HG03060 (cell line): Measurements from ENCODE around the gene ARID1B.

Experiments
- ATAC-seq: cut with Tn5 transposase; IDR thresholded peaks from one replicate; pipeline ENCODE4 v1.9.1; 2021; ENCODE audit warnings: low read depth, moderate number of reproducible peaks; ENCODE audit not compliant: unreplicated experiment

The ARID1B gene

DNA sequence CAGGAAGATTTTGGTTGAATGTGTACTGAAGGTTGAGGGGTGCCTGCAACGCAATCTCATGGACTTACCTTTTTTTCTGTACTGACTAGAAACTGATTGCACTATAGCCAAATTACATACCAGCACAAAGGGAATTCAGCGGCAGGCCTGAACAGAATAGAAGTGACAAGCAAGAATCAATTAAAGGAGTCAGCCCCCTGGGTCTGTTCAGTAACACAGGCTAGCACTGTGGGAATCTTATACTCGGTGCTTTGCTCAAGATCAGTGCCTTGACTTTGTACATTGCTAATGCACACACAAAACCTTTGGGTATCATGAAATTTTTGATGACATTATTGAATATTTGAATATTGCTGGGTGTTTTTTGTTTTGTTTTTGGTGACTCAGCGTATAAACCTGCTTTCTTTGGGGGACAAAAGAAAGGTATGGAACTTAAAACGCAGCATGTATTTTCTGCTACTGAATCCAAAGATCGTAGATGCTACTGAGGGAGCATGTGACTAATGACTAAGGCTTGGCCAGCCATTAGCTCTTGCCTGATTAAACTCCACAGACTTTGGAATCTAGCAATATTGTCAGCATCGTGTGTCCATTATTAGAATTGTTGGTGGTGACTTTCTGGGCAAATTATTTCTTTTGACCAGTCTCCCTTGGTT, 236.6 kb downstream of the ARID1B start:
- ATAC-seq: no peak

DNA sequence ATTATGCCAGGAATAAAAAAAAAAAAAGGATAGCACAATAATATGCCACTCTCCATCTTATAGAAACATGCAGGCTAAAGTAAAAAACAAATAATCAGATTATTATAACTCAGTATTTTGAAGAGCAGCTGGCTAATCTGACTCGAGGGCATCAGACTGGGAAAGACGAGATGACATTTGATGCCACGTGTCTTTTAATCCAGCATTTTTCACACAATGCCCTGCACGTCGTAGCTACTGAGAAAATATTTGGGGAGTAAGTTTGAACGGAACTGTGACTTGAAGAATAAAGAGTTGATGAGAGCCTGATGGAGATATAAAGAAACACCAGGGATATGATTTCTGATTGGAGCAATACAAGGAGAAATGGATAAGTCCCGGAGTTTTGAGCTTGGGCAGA, 237.7 kb downstream of the ARID1B start:
- no peak for ATAC-seq

DNA sequence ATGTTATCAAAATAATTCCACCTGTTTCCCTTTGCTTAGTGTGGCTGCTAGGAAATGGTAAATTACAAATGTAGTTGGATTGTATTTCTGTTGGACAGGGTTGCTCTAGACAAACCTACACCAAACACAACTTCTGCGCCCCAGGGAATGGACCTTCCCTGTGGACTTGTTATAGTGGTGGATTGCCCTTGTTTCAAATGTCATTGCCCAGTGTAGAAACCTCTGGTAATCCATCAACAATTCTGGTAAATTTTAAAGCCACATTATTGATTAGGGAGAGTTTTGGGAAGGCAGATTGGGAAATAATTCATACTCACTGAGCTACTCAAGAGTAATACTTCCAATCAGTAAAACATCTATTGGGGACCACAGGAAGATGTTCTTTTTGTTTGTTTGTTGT, 239.8 kb downstream of the ARID1B start:
- no peak for ATAC-seq

DNA sequence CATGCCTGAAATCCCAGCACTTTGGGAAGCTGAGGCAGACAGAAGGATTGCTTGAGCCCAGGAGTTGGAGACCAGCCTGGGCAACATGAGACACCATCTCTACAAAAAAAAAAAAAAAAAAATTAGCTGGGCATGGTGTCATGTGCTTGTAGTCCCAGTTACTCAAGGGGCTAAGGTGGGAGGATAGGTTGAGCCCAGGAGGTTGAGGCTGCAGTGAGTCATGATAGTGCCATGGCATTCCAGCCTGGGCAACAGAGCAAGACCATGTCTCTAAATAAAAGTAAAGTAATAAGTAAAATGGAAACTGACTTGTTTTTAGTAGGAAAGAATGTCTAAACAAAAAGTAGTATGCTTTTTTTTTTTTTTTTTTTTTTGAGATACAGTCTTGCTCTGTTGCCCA, 240.7 kb downstream of the ARID1B start:
- ATAC-seq: no peak

DNA sequence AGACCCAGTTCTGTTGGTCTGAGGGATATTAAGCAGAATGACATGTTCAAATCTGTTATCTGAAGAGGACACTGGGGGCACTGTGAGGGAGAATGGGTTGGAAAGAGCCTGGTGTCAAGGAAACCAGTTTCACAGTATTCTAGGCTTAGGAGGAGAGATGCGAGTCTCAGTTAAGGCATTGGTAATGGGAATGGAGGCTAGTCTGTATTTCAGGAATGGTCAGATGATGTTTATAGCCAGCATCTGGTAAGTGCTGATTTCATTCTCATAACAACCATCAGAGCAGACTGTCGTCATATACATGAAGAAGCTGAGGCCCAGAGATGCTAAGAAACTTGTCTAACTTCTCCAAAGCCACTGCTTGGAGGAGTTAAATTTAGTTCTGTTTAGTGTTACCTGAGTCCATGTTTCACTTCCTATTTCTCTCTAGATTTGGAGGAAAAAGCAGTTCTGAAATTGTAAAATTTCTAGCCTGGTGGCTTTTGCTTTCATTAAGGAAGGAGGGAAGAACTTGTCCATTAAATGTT, 242.0 kb downstream of the ARID1B start:
- ATAC-seq: no peak

GRCh38 chr6:157019733-157020132, 242.6 kb downstream of the ARID1B start:
- no peak for ATAC-seq

DNA sequence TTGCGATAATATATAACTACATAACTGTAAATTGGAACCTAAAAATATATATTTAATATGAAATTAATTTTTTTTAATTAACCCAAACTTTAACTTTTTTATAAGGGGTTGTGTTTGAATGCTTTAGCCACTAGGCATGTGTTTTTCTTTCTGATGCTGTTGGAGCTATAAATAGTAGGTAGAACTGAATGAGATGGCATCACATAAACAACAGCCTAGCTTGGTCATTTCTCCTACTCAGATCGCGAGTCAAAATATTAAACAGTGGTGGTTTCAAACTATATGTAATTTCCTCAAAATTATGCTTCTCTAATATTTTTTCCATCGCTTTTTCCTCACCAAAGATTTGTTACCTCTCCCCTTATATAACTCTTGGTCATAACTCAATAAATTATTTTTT, 243.2 kb downstream of the ARID1B start:
- no peak for ATAC-seq

DNA sequence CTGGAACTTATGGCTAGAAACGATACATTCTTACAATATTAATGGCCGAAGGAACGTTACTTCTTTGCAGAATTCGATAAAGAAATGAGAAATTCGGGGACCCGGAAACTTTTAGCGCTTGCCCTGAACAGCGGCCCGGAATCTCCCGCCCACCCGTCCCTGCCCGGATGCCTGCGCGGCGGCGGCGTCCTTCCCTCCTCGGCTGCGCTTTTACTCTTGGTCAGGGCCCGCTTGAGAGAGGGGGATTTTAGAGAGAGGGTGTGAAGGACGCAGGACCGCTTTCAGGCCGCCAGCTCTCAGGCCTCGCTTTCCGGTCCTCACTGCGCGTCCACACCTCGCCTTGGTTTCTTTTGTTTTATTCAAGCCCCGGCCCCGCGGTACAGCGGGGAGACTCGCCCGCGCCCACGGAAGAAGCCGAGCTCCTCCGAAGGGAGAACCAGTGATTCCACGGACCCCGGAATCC, 243.7 kb downstream of the ARID1B start:
- ATAC-seq: peak; percentile 9

DNA sequence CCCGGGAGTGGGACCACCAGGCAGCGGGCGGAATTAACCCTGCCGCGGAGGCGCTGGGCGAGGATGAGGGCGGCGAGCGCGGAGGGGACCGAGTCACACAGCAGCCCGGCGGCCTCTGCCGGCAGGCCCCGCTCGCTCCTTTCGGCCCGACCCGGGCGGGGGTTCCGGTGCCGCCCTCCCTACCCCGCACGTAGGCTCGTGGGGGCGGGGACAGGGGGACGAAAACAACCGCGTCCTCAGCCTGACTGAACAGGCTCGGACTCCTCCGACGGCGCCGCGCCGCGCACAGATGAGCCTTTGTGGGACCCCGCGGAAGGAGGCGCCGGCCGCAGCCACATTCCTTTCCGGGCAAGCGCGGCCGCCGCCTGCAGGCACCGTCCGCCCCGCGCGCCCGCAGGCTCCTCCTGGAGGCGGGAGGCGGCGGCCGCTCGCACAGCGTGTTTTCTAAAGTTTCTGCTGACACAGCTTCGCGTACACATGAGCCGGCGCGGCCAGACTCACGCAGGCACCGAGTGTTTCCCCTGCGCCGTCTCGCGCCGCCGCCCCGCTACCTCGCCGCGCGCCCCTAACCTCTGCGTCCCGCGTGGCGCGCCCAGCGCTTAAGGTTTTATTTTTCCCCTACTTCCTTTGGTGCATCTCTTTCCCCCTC, 244.3 kb downstream of the ARID1B start:
- peak; percentile 50 for ATAC-seq

DNA sequence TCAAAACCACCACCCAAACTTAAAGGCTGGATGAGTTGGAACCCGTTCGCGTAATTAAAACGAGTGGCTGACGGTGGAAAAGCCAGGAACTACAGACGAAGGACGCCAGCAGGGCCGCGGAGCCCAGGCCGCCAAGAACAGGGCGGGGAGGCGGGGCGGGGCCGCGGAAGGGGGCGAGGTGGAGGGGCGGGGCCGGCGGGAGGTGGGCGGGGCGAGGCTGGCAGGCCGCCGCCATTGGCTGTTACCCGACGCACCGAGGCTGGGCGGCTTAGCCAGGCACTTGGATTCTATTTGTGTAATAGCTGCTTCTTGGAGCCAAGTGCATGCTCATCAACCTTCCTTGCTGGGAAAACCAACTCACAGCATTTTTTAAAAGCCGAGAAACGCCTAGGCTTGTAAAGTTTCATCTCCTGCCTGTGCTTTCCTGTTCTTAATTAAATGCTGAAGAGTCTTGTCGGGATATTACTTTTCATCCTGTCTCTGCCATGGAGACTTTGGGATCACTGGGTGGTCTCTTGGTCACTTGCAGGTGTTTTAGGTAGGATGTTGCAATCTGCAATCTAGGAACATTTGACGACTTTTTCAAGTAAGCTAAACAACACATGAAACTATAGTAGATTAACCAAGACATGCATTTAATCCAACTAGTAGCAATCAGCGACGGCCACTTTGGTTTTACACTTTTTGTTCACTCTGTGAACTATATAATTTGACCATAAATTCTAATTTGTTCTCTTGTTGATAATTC, 245.0 kb downstream of the ARID1B start:
- peak; percentile 26 for ATAC-seq

- ATAC-seq: no peak
These were observed 246.8 kb downstream of the ARID1B start for GRCh38 chr6:157023958-157024357.

DNA sequence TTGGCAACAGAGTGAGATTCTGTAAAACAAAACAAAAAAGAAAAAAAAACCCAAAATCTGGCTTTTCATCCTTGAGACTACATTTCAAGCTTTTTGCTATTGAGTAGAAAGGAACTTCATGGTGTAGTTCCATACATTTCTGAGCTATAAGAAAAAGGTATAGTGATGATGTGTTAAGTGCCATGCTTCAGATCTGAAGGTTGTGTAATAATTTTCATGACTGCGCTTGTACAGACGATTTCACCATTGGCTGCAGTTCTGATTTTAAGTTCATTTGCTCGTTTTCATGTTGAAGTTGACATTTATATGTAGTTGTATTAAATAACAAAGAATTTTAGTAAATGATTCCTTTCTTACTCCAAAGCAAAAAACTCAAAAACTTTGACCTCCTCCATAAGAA, 247.6 kb downstream of the ARID1B start:
- no peak for ATAC-seq

DNA sequence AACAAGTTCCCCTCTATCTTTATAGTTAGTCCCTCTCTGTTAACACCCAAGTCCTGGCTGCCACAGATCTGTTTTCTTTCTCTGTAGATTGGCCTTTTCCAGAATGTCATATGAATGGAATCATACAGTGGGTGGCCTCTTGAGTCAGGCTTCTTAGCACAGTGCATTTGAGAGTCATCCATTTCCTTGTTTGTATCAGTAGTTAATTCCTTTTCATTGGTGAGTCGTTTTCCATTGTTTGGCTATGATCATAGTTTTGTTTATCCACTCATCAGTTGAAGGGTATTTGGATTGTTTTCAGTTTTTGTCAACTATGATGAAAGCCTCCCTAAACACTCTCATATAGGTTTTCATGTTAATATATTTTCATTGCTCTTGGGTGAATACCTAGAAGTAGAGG, 248.3 kb downstream of the ARID1B start:
- no peak for ATAC-seq

DNA sequence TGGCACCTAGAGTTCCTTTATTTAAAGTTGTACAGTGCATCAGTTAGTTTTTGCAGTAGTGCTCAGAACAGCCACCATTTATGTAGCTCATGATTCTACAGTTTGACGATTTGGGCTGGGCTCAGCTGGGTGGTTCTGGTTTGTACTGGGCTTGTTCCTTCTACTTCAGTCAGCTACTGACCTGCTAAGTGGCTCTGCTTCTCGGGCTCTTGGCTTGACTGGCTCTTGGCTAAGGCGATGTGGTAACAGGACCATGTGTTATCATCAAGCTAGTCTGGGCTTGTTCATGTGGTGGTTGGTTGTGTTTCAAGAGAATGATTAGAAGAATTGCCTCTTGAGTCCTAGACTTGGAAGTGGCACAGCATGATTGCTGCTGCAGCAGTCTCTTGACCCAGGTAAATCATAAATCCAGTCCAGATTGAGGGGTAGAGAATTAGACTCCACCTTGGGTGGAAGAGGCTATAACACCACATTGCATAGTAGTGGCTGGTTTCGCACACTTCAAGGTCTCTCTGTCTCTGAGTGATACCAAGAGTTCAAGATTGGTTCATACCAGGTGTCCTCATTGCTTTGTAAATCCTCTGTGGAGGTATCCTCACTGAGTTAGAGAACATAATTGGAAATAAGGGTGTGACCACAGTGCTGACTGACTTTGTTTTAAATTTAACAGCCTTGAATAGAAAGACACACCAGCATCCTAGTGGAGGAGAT, 253.0 kb downstream of the ARID1B start:
- ATAC-seq: peak; percentile 72

- no peak for ATAC-seq
These were observed 253.6 kb downstream of the ARID1B start for GRCh38 chr6:157030755-157031154.

DNA sequence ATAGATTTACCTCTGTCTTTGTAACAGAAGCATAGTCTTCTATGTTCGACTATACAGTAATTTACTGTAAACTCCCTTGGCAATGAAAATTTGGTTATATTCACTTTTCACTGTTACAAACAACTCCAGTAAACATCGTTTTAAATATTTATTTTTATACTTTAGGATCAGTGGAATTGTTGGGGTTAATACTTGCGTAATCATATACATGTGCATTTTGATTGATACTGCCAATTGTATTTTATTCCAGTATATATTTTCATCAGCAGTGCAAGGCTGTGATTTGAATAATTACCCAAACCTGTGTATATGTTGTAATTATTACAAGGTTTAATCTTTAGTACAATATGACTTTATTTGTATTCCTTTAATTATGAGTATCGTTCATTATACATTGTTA, 255.7 kb downstream of the ARID1B start:
- no peak for ATAC-seq

DNA sequence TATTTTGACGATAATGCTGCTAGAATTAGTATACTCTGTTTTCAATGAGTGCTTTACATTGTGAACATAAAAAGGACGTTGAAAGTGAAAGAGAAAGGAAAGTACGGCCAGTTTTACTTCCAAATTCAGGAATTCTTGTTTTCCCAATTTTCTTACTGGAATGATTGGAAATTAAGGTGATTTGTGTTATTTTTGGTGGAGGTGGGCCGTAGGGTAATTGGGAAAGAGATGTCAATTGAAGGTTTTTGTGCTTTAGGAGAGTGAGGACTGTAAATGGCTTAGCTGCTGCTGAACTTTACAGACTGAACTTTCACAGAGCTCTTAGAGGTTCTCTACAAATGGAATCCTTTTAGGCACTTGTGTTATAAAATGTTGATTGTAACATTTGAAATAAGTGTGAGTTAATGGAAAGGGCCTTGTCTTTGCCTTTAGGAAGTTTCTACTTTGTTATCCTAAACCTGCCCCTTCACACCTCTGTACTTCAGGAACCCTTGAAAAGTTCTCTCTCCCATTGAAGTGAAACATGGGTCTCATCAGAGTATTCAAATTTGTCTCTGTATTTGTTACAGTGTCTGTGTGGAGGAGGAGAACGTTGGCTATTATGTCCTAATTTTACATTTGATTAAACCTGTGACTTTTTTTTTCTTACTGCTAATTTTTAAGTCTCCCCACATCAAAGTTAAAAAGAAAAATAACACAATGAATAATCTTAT, 256.4 kb downstream of the ARID1B start:
- no peak for ATAC-seq

DNA sequence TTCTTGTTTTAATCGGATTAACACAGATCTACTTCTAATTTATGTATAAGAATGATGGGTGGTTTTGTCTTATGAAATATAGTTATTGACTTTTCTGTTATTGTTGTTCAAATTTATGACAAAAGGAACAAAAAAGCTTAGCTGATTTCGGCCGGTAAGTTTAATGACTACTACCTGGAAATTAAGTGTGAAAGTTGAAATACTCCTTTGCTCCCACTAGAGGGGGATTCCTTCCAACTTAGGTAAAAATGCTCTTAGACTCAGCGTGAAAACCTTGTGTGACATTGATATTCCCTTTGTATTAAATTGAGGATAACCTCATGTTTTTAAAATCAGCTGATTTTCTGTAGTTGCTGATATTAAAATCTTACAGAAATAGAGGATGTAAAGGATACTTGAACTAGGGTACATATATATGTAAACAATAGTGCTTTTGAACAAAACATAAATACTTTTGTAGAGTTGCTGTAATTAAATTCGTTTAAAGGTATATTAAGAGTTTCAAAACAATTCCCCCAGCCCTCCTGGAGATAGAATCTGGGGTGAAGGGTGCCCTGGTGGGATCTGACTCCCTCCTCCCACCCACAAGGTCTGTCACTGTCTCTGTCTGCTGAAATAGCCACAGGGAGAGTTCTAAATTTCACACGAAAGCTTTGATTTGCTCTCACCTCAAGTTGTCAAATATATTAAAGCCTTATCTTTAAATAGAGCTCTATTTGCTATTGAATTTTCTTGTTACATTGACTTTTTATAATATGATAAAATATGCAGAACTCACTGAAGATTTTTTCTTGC, 257.5 kb downstream of the ARID1B start:
- no peak for ATAC-seq

DNA sequence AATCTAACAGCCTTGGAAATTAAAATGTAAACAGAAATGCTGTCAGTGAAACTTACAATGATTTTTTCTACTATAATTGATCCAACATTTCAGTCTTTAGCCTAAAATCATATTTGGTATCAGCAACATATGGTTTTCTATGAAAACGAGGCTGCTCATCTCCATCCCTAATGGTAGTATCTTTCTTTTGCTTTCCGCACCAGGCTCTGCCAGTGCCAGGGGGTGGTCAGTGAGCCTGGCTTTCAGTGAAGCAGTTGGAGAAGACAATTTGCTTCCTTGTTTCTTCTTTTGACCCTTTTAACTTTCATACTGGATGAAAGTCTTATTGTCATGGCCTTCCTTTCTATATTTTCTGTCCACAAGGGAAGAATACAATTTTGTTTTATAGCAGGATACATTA, 258.4 kb downstream of the ARID1B start:
- ATAC-seq: no peak
